Lung (tissue), 13 donors: ENCODE results near the gene HYI. TPM values are rescaled to one million over a fixed set of nuclear protein-coding genes. Genes with fewer than 3 reads are reported as not detected.

Experiments
- ATAC-seq: fragments of 200-7000 bp; cut with Tn5 transposase; one replicate; pipeline ENCODE4 v1.9.1; 2020; ENCODE audit warnings: moderate number of reproducible peaks; ENCODE audit not compliant: insufficient read depth, low FRiP score
- DNase-seq, 3 donors: peaks; one replicate each; pipeline ENCODE4 v3.0.0-alpha.2; 2013 to 2017
- H3K27ac ChIP-seq, 2 donors: one replicate each; pipeline ENCODE4 v1.5.1; 2013; ENCODE audit warnings: mild to moderate bottlenecking in 2 of 2, moderate library complexity in 2 of 2, control low read depth in 1 of 2, inconsistent platforms in 1 of 2, low read depth in 1 of 2, low read length in 1 of 2
- H3K27me3 ChIP-seq, 3 donors: one replicate each; pipeline ENCODE4 v1.5.1; 2013; ENCODE audit warnings: low read length in 2 of 3; ENCODE audit not compliant: control insufficient read depth in 3 of 3, insufficient read depth in 3 of 3
- H3K36me3 ChIP-seq, 4 donors: one replicate each; pipeline ENCODE4 v1.5.1; 2013; ENCODE audit warnings: low read length in 4 of 4, mild to moderate bottlenecking in 1 of 4, moderate library complexity in 1 of 4; ENCODE audit not compliant: control insufficient read depth in 4 of 4, insufficient read depth in 4 of 4
- H3K4me1 ChIP-seq, 5 donors: one replicate each; pipeline ENCODE4 v1.5.1; 2013; ENCODE audit warnings: low read length in 5 of 5, mild to moderate bottlenecking in 2 of 5, moderate library complexity in 1 of 5; ENCODE audit not compliant: control insufficient read depth in 5 of 5, insufficient read depth in 5 of 5
- H3K4me3 ChIP-seq: one replicate; pipeline ENCODE4 v1.5.1; 2013; ENCODE audit warnings: mild to moderate bottlenecking, control low read depth, moderate library complexity
- H3K9ac ChIP-seq, 2 donors: one replicate each; pipeline ENCODE4 v1.5.1; 2013; ENCODE audit warnings: low read length in 2 of 2, control low read depth in 1 of 2; ENCODE audit not compliant: insufficient read depth in 1 of 2
- H3K9me3 ChIP-seq, 4 donors: one replicate each; pipeline ENCODE4 v1.5.1; 2013; ENCODE audit warnings: low read length in 3 of 4, mild to moderate bottlenecking in 1 of 4, moderate library complexity in 1 of 4; ENCODE audit not compliant: control insufficient read depth in 4 of 4, insufficient read depth in 3 of 4
- WGBS, 2 donors: extraction: QIAGEN DNeasy Blood & Tissue Kit; methylation state at CpG; one replicate each; pipeline ENCODE4 v1.1.7; 2013; 5-methylcytosine and 5-hydroxymethylcytosine counted together
- polyA plus RNA-seq, 2 donors: library from polyadenylated mRNA; stranded (reverse); fragments of 200-250 nt; gene quantifications; one replicate each; pipeline ENCODE4 v1.2.1, GENCODE V29; 2013
- small RNA-seq: library from RNA; depleted of rRNA; stranded (forward); fragments of <200 nt; gene quantifications from one replicate; pipeline ENCODE3, GENCODE V24; 2014; ENCODE audit warnings: low replicate concordance
- total RNA-seq, 2 donors: library from RNA; depleted of rRNA in 1 of 2; stranded (reverse); fragments of >200 nt in 1 of 2; gene quantifications; one replicate each; pipeline ENCODE4 v1.2.1, GENCODE V29; 2014 to 2021
- TF ChIP-seq, protein P1 (sequence below): IDR thresholded peaks from 2 replicates; pipeline ENCODE4 v1.5.1; 2012; ENCODE audit warnings: mild to moderate bottlenecking; ENCODE audit errors: control extremely low read depth, extremely low read depth
- donor health status: control.
- donor health status: control.
- donor health status: Bipolar disorder and iron deficiency.
- donor health status: healthy.
- donor health status: DM: yes; HTN: yes; CAD: no.

The HYI gene
- total and polyA plus RNA-seq, 4 donors = 35.8 to 103 (median 69.4) TPM

GRCh38 chr1:43405219-43405875 lies 48.4 kb downstream of the HYI start:
- no peaks in the 10 kb centered on the region for H3K9me3 ChIP-seq
- no peak for ATAC-seq
- H3K36me3 ChIP-seq = peaks cover 21 to 37% (median 29%) of the 10 kb centered on the region in 4 donors
- peaks cover 0 to 3% (median 0%) of the 10 kb centered on the region in 5 donors for H3K4me1 ChIP-seq
- H3K9ac ChIP-seq = no peak overlapping the region
- H3K27ac ChIP-seq = no peak overlapping the region
- H3K27me3 ChIP-seq = no peaks in the 10 kb centered on the region
- DNase-seq = no peak
- H3K4me3 ChIP-seq = no peak overlapping the region
- TF ChIP-seq, protein P1, sequence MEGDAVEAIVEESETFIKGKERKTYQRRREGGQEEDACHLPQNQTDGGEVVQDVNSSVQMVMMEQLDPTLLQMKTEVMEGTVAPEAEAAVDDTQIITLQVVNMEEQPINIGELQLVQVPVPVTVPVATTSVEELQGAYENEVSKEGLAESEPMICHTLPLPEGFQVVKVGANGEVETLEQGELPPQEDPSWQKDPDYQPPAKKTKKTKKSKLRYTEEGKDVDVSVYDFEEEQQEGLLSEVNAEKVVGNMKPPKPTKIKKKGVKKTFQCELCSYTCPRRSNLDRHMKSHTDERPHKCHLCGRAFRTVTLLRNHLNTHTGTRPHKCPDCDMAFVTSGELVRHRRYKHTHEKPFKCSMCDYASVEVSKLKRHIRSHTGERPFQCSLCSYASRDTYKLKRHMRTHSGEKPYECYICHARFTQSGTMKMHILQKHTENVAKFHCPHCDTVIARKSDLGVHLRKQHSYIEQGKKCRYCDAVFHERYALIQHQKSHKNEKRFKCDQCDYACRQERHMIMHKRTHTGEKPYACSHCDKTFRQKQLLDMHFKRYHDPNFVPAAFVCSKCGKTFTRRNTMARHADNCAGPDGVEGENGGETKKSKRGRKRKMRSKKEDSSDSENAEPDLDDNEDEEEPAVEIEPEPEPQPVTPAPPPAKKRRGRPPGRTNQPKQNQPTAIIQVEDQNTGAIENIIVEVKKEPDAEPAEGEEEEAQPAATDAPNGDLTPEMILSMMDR = no peak
- WGBS, 2 donors = 89 to 96% methylated on average over 6 of the region's 6 CpGs

- 99% methylated on average over 6 of the region's 6 CpGs for WGBS, 2 donors
- TF ChIP-seq, protein P1 = no peak
Observed at GRCh38 chr1:43404353-43404752, 49.4 kb downstream of the HYI start.

DNA sequence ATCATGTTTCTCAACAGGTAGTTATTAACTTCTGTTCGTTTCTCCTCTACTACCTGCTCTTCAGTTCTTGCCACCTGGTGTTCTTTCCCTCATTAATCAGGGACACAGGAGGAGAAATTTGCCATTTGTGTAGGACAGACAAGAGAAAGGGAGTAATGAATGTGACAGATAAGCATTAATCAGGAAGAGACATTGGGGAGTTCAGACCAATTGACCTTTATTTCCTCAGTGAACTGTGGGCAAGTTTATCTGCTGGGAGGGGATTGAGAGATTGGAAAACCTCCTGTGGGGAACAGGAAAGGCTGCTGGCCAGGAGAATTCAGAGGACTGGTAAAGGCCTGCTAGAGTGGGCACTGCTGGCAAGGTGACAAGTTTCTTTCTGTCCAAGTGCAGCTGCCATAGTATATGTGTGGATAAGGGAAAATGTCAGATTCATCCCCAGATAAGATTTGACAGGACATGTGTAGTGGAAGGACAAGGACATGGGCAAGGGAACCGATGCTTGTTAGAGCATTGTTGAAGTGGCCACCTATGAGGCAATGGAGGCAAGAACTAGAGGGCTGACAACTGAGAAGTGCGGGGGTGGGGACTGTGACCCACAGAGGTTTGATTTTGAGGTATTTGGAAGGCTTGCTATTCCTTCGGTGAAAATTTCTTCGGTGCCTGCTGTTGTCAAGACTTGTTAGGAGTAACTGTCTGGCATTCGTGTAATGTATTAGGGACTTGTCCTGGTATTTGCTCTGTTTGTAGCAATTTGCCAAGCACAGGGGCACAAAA lies 51.5 kb downstream of the HYI start:
- no peak for ATAC-seq

More at GRCh38 chr1:43404353-43404752, 49.4 kb downstream of the HYI start:
- Histone ChIP-seq H3K4me1 (peaks cover 0 to 3% (median 0%) of the 10 kb centered on the region in 5 donors), H3K9me3 (no peaks in the 10 kb centered on the region), H3K9ac (no peak overlapping the region), H3K36me3 (peaks cover 21 to 37% (median 29%) of the 10 kb centered on the region in 4 donors), H3K27me3 (no peaks in the 10 kb centered on the region), H3K4me3 (no peak overlapping the region), H3K27ac (no peak overlapping the region)
- ATAC-seq = no peak
- no peak for DNase-seq

More for the DNA sequence above, 51.5 kb downstream of the HYI start:
- Histone ChIP-seq H3K4me3 (no peak overlapping the region), H3K9me3 (no peaks in the 10 kb centered on the region), H3K4me1 (peaks cover 0 to 3% (median 0%) of the 10 kb centered on the region in 5 donors), H3K27me3 (no peaks in the 10 kb centered on the region), H3K36me3 (peaks cover 17 to 33% (median 23%) of the 10 kb centered on the region in 4 donors), H3K27ac (no peak overlapping the region), H3K9ac (no peak overlapping the region)
- DNase-seq = no peak
- WGBS, 2 donors = 82 to 83% methylated on average over 6 of the region's 6 CpGs
- TF ChIP-seq, protein P1 = no peak

Small RNA genes within 50 kb of the gene (small RNA-seq; reads per million reads assigned to genes)
- gene MIR6735 = not detected

Other genes starting within 250 kb of the HYI start
- gene TMEM125, start 183.9 kb downstream of the HYI start, total RNA-seq = 100 to 1,000 TPM in 1 of 2 donors, 10 to 100 TPM in 1; 41.0 to 228 TPM
- gene TMEM125, start 183.9 kb downstream of the HYI start, polyA plus RNA-seq = 100 to 1,000 TPM; 101 to 127 TPM
- gene C1orf210, start 168.3 kb downstream of the HYI start, total RNA-seq = 10 to 100 TPM; 10.4 to 24.7 TPM
- 10 to 100 TPM; 17.2 to 25.9 TPM for gene C1orf210, start 168.3 kb downstream of the HYI start, polyA plus RNA-seq
- 100 to 1,000 TPM in 1 of 2 donors, 10 to 100 TPM in 1; 52.3 to 133 TPM for gene TIE1, start 152.9 kb downstream of the HYI start, total RNA-seq
- 10 to 100 TPM; 20.5 to 31.9 TPM for gene TIE1, start 152.9 kb downstream of the HYI start, polyA plus RNA-seq
- under 1 TPM; 0.63 to 0.67 TPM for gene MPL, start 116.1 kb downstream of the HYI start, total RNA-seq
- gene MPL, start 116.1 kb downstream of the HYI start, polyA plus RNA-seq = under 1 TPM; 0.12 to 0.23 TPM
- gene CDC20, start 95.0 kb downstream of the HYI start, total RNA-seq = 1 to 10 TPM; 4.8 to 6.1 TPM
- gene CDC20, start 95.0 kb downstream of the HYI start, polyA plus RNA-seq = 1 to 10 TPM; 3.6 to 5.6 TPM
- gene ELOVL1, start 85.9 kb downstream of the HYI start, total RNA-seq = 100 to 1,000 TPM in 1 of 2 donors, 10 to 100 TPM in 1; 41.2 to 126 TPM
- gene ELOVL1, start 85.9 kb downstream of the HYI start, polyA plus RNA-seq = 100 to 1,000 TPM in 1 of 2 donors, 10 to 100 TPM in 1; 79.1 to 174 TPM
- 10 to 100 TPM; 35.5 to 44.4 TPM for gene MED8, start 64.1 kb downstream of the HYI start, total RNA-seq
- gene MED8, start 64.1 kb downstream of the HYI start, polyA plus RNA-seq = 10 to 100 TPM; 35.9 to 45.1 TPM
- gene SZT2, start 64.0 kb downstream of the HYI start, total RNA-seq = 10 to 100 TPM; 48.5 to 71.5 TPM
- 10 to 100 TPM; 15.2 to 31.8 TPM for gene SZT2, start 64.0 kb downstream of the HYI start, polyA plus RNA-seq
- 100 to 1,000 TPM; 139 to 160 TPM for gene PTPRF, start 77.0 kb upstream of the HYI start, total RNA-seq
- 10 to 100 TPM; 40.0 to 45.5 TPM for gene PTPRF, start 77.0 kb upstream of the HYI start, polyA plus RNA-seq
- 10 to 100 TPM; 42.0 to 70.4 TPM for gene KDM4A, start 196.2 kb upstream of the HYI start, total RNA-seq
- gene KDM4A, start 196.2 kb upstream of the HYI start, polyA plus RNA-seq = 10 to 100 TPM; 12.2 to 14.7 TPM